NCI-H446 (cell line): ENCODE data around the gene C1GALT1C1L.
"Not testable (repeated sequence)": the region's sequence is repeated elsewhere in the genome, so short reads cannot be mapped to it uniquely, and the experiment has no call there.

ENCODE experiments used
- DNase-seq, 2 experiments: peaks; one replicate each; lab custom pipeline; 2025; lab: John Stamatoyannopoulos, UW

The C1GALT1C1L gene

DNA sequence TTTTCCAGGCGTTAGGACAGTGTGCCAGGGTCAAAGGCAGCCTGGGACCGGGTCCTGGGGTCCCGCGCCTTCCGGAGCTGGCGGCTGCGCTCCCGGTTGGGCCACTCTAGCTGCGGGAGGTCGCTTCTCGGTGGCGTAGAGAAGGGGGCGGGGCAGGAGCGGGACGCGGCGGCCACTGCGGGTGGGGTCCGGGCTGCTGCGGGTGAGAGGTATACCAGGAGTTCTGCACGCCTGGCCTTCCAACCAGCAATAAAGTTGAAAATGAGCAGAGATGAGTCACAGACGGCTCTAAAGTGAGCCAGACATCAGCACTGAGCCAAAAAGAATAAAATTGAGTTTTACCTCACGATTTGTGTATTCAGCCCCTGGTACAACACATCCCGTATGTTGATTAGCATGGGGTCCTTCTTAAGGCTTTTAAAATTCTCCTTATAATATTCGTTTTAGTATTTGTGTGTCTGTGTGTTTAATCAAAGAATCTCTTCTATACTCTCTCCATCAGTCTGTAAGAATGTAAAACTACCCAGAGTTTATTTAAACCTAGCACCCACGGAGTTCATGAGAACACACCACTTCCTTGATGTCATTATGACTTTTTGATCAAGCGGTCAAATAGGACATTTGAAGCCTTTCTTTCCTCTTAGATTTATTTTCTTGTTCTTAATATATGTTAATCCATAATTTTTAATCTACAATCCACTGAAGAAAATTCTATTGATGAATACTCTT is at the start of gene C1GALT1C1L:
Gene C1GALT1C1L (minus strand): TSS at position 108 of the 729 bp plus-strand sequence. CDS start 107 bp downstream, at position 1.
- no peak for DNase-seq

GRCh38 chr2:43725711-43726246 is 49.5 kb upstream of the C1GALT1C1L start:
- no peak for DNase-seq

DNA sequence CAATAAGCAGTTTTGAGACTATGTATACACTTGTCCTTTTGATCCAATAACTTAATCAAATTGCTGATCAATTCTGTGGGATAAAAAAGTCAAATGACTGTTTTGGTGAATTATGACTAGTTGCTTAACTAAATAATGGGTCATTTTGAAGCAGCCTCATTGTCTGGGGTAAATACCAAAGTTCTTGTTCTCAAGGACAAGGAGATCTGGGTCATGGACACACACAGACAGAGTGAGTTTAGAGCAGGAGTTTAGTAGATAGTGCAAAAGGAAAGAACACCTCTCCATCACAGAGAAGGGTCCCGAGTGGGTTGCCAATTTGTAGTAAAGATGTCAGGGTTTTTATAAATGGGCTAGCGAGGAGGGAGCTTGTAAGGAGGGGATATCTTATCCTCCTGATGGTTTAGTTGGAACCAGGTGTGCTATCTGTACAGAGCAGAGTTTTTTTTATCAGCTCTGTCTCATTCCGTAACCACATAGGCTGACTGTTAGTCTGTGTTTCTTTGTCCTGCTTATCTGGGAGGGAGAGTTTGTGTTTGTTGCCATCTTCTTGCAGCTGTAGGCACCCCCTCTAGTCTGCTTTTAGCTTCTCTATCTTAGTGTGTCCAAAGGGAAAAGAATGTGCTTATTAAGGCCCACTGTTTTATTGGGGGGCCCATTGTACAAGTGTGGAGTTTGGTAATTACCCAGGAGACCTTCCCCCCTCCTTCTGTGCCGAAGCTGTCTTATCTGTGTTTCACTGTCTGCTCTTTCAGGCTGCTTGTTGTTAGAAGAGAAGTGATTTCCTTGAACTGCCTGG is 48.7 kb upstream of the C1GALT1C1L start:
- DNase-seq = no peak

DNA sequence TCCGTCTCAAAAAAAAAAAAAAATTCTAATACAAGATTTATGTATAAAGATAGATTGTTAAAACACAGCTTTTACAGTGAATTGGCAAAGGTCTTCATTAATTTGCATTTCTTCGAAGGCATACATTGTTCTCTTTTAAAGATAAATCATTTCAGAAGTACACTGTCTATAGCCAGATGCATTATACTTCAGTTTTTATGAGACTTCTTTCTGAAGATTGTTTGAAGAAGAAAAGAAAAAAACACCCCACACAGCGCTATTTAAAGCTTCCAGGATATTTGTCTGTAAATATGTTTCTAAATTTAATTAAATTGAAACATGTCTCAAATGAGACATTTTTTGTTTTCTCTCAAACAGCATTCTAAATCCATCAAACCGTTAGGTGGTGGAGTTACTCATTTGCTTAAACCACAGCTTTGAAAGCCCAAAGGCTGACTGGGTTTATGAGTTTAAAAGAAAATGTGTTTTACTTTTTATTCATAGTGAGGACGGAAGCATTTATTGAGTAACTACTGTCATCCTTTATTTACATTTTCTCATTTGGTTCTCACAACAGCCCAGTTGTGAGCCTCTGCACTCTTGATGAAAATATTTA is 42.4 kb upstream of the C1GALT1C1L start:
- no peak for DNase-seq

GRCh38 chr2:43717322-43717721 is 41.1 kb upstream of the C1GALT1C1L start:
- DNase-seq = no peak

- DNase-seq = no peak
These were observed 39.3 kb upstream of the C1GALT1C1L start for GRCh38 chr2:43715300-43716098.

- DNase-seq = no peak
These were observed 37.9 kb upstream of the C1GALT1C1L start for GRCh38 chr2:43714164-43714563.

- no peak for DNase-seq
These were observed 34.6 kb upstream of the C1GALT1C1L start for GRCh38 chr2:43710866-43711265.

GRCh38 chr2:43708891-43709290 is 32.7 kb upstream of the C1GALT1C1L start:
- DNase-seq = no peak

- DNase-seq = no peak
These were observed 31.9 kb upstream of the C1GALT1C1L start for GRCh38 chr2:43708178-43708577.

GRCh38 chr2:43707255-43708015 is 31.2 kb upstream of the C1GALT1C1L start:
- DNase-seq = no peak

GRCh38 chr2:43701111-43701510 is 24.9 kb upstream of the C1GALT1C1L start:
- no peak for DNase-seq

DNA sequence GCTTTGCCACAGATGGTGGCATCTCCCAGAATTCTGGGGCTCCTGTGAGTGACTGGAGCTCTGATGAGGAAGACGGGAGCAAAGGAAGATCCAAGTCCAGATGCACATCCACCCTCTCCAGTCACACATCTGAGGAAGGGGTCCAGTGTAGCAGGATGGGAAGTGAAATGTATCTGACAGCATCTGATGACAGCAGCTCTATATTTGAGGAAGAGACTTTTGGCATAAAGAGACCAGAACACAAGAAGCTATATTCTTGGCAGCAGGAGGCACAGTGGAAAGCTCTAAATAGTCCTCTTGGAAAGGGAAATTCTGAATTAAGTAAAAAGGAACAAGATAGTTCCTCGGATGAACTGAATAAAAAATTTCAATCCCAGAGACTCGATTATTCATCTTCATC is 23.5 kb upstream of the C1GALT1C1L start:
- DNase-seq = no peak

DNA sequence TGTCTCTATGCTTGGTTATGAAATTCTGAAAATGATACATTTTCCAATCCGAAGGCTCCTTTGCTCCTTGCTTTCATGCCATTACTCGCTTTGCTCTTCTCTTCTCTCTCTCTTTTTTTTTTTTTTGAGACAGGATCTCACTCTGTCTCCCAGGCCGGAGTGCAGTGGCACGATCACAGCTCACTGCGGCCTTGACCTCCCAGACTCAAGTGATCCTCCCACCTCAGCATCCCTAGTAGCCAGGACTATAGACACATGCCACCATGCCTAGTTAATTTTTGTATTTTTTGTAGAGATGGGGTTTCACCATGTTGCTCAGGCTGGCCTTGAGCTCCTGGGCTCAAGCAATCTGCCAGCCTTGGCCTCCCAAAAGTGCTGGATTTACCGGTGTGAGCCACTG is 21.9 kb upstream of the C1GALT1C1L start:
- DNase-seq = not testable (repeated sequence)

DNA sequence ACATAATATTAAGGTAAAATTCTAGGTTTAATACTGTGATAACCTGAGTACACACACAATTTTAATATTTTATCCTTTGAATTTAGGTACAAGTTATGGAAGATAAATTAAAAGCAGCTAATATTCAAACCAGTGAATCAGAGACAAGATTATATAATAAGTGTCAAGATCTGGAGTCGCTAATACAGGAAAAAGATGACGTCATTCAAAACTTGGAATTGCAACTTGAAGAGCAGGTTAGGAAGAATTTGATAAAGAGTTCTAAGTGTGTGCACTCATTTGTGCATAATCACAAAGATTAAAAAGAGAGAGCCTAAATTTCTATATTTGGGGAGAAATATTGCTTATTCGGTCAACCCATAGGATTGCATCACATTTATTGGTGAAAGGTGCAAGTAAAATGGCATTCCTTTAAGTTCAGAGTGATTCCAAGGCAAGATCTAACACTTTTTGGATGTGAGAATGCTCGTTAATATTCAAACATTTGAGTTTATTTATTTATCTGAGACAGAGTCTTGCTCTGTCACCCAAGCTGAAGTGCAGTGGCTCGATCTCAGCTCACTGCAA is 16.3 kb upstream of the C1GALT1C1L start:
- no peak for DNase-seq

DNA sequence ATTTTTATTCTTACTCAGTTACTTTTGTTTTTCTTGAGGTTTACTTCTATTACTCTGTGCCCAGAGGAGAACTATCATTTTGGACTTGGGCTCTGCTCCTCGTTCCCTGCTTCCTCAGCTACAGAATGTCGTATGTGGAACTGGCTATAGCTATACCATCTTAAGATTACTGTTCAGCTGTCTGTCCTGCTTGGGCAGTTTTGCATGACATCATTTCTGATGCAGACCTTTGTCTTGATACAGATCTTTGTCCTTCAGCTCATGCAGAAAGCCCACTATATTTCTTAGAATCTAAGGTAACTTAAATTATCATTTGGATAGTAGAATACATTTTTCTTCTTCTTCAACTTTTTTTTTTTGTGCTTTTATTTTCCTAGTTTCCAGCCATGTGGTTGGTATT is 13.8 kb upstream of the C1GALT1C1L start:
- no peak for DNase-seq

- no peak for DNase-seq
These were observed 9.1 kb upstream of the C1GALT1C1L start for GRCh38 chr2:43685357-43685756.

DNA sequence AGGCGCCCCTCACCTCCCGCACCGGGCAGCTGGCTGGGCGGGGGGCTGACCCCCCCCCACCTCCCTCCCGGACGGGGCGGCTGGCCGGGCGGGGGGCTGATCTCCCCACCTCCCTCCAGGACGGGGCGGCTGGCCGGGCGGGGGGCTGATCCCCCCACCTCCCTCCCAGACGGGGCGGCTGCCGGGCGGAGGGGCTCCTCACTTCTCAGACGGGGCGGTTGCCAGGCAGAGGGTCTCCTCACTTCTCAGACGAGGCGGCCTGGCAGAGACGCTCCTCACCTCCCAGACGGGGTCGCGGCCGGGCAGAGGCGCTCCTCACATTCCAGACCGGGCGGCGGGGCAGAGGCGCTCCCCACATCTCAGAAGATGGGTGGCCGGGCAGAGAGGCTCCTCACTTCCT is 1.6 kb upstream of the C1GALT1C1L start:
- DNase-seq = not testable (repeated sequence)

DNA sequence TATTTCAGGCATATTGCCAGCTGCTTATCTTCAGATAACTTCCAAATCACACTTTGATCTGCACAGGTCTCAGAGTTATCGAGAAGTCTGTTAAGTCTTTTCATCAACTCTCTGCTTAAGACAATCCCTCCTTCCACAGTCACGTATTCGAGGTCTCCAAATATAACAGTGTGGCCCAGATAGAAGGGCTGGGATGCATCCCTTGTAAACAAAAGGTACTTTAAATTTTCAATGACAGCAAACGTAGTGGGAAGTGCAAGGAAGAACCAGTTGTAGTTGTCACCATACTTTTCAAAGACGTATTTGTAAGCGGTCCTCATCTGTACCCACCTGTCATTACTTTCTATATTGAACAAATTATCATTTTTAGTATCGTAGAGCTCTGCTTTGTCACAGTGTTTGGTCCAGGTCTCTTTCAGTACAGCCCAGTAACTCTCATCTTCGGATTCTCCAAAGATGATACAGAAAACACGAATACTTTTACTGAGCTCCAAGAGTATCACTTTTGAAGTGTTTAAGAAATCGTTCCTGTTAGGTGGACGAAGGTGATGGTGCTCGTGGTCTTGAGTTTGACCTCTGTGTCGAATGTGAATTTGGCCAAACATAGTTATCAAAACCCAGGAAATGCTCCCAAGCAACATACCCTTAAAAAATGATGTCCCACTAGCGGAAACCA is 445 bp downstream of the C1GALT1C1L start:
- no peak for DNase-seq

- no peak for DNase-seq
These were observed 19.0 kb downstream of the C1GALT1C1L start for GRCh38 chr2:43657241-43657640.
